Measurements from ENCODE around the gene LNPK. TPM values are rescaled to one million over a fixed set of nuclear protein-coding genes. Genes with fewer than 3 reads are reported as not detected.

Gene LNPK
- total and polyA plus RNA-seq, 2 of the 4 experiments (the other 2 are of a cell fraction), result 18.7 to 48.6 TPM

DNA sequence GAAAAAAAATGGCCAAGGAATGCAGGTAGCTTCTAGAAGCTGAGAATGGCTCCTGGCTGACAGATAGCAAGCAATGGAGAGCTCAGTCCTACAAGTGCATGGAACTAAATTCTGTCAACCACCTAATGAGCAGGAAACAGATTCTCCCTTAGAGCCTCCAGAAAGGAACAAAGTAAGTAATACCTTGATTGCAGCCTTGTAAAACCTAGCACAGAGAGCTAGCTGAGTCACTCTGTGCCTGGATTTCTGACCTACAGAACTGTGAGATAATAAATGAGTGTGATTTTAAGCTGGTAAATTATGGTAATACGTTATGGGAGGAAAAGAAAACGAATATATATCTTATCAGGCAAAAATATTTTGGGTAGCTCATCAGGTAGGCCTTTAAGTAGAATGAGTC, 7.4 kb upstream of the LNPK start:
- ATAC-seq (ENCODE audit: low read depth), result no peak
- Histone ChIP-seq H2BK20ac (ENCODE audit: low read depth, low read length) (no peak overlapping the region), H3K9me3 (ENCODE audit: control insufficient read depth, insufficient read depth, low read length) (no peaks in the 10 kb centered on the region), H2AFZ (replicated peaks; ENCODE audit: low read length, poor library complexity) (no peak overlapping the region), H3K27ac (ENCODE audit: insufficient read depth, low read length) (no peak overlapping the region), H4K91ac (ENCODE audit: insufficient read depth, low read depth, low read length) (no peak overlapping the region), H4K20me1 (ENCODE audit: insufficient read depth, low read length) (no peaks in the 10 kb centered on the region), H3K4me1 (ENCODE audit: control insufficient read depth, insufficient read depth, low read length) (no peaks in the 10 kb centered on the region), H3K27me3 (ENCODE audit: control insufficient read depth, insufficient read depth, low read length) (no peaks in the 10 kb centered on the region), H3K56ac (ENCODE audit: extremely low read depth, insufficient read depth, low read length) (no peak overlapping the region), H3K4me2 (ENCODE audit: low read depth, low read length) (no peak overlapping the region), H3K14ac (replicated peaks; ENCODE audit: low read depth, low read length) (no peak overlapping the region), H3K4me3 (ENCODE audit: insufficient read depth, low read depth, low read length) (no peak overlapping the region), H2AK5ac (ENCODE audit: low read depth, low read length) (no peak overlapping the region), H3K36me3 (ENCODE audit: control insufficient read depth, insufficient read depth, low read length) (no peaks in the 10 kb centered on the region), H2BK5ac (ENCODE audit: low read depth, low read length, poor library complexity, severe bottlenecking) (no peak overlapping the region), H2BK15ac (ENCODE audit: low read depth, low read length) (no peak overlapping the region), H3K4ac (ENCODE audit: low read depth, low read length) (no peak overlapping the region), H2BK120ac (ENCODE audit: low read depth, low read length) (no peak overlapping the region), H3K79me1 (ENCODE audit: low read depth in 1 of 2, low read length in 2 of 2) (no peaks in the 10 kb centered on the region), H3K9ac (ENCODE audit: low read depth, low read length) (no peak overlapping the region), H4K5ac (ENCODE audit: low read depth, low read length) (no peak overlapping the region), H4K8ac (ENCODE audit: low read depth in 2 of 2, low read length in 2 of 2) (no peak overlapping the region), H3K9me1 (ENCODE audit: insufficient read depth, low read length) (no peaks in the 10 kb centered on the region), H3K18ac (ENCODE audit: low read depth, low read length) (no peak overlapping the region), H2AK9ac (replicated peaks; ENCODE audit: low read depth, low read length, poor library complexity) (no peak overlapping the region), H3K23ac (ENCODE audit: low read depth, low read length) (no peak overlapping the region)
- BruUV-seq (replicated peaks), result no TSS peak
- TF ChIP-seq BHLHE40 (IDR thresholded peaks at IDR 0.05; ENCODE audit: low read depth, low read length), result no peak
- TF ChIP-seq, protein P1, sequence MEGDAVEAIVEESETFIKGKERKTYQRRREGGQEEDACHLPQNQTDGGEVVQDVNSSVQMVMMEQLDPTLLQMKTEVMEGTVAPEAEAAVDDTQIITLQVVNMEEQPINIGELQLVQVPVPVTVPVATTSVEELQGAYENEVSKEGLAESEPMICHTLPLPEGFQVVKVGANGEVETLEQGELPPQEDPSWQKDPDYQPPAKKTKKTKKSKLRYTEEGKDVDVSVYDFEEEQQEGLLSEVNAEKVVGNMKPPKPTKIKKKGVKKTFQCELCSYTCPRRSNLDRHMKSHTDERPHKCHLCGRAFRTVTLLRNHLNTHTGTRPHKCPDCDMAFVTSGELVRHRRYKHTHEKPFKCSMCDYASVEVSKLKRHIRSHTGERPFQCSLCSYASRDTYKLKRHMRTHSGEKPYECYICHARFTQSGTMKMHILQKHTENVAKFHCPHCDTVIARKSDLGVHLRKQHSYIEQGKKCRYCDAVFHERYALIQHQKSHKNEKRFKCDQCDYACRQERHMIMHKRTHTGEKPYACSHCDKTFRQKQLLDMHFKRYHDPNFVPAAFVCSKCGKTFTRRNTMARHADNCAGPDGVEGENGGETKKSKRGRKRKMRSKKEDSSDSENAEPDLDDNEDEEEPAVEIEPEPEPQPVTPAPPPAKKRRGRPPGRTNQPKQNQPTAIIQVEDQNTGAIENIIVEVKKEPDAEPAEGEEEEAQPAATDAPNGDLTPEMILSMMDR (conservative IDR thresholded peaks at IDR 0.05; ENCODE audit: low read depth, low read length), result no peak
- no peak for TF ChIP-seq FOS (IDR thresholded peaks at IDR 0.05; ENCODE audit: low read depth, low read length)
- dilution Hi-C loops (cut with HindIII; ENCODE audit: low sequenced_read_pairs, unreplicated experiment) (no loop called here), intact Hi-C loops (cut with micrococcal nuclease) (no loop called here), in situ Hi-C loops (cut with MboI; ENCODE audit: low sequenced_read_pairs) (no loop called here)
- ChIA-PET POLR2A (ENCODE audit: unreplicated experiment) (no interaction called here), CTCF (interaction anchor here (0.6 kb wide), 1 partner anchor 1763 kb away, joined by 5 read pairs; no protein-coding TSS in a partner anchor)
- no CpG with 5 or more reads among the region's 2 CpGs for WGBS, 2 experiments (ENCODE audit: extremely low coverage in 2 of 2, insufficient read length in 1 of 2)
- DNase-seq, result no peak
